MM.1S (cell line): ENCODE results near the gene SLC8A1.

Source experiments
- EZH2 ChIP-seq: fragments of 300-600 bp; sonication (generic); optimal IDR thresholded peaks from 2 replicates; pipeline ENCODE3; 2017; ENCODE audit warnings: low read depth, mild to moderate bottlenecking, antibody characterized with exemption, low read length, mixed read lengths
- EZH2phosphoT487 ChIP-seq: fragments of 300-600 bp; sonication (generic); IDR thresholded peaks from 2 replicates; pipeline ENCODE4 v1.6.1; 2018; ENCODE audit warnings: antibody characterized with exemption, low read length
- TF ChIP-seq, protein P1 (sequence below): fragments of 300-600 bp; sonication (generic); IDR thresholded peaks from 2 replicates; pipeline ENCODE4 v1.5.1; 2016; ENCODE audit warnings: antibody characterized with exemption, low read length, mixed read lengths

DNA sequence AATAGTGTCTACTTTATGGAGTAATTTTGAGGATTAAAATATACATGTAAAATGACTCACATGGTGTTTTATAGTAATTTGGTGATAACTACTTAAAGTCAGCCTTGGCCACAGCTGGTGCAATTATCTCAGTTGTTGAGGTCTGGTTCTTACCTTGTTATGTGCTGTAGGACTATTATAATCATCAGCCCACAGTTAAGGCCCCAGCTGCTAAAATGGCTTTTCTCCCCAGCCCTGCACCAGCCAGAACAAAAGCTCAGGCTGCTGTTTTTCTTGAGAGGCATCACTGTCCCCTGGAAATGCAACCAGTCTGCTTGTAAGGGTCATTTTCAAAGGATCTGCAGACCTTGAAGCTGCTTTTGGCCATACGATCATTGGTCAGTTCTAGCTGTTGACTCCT is 389.5 kb downstream of the SLC8A1 start:
- TF ChIP-seq, protein P1, sequence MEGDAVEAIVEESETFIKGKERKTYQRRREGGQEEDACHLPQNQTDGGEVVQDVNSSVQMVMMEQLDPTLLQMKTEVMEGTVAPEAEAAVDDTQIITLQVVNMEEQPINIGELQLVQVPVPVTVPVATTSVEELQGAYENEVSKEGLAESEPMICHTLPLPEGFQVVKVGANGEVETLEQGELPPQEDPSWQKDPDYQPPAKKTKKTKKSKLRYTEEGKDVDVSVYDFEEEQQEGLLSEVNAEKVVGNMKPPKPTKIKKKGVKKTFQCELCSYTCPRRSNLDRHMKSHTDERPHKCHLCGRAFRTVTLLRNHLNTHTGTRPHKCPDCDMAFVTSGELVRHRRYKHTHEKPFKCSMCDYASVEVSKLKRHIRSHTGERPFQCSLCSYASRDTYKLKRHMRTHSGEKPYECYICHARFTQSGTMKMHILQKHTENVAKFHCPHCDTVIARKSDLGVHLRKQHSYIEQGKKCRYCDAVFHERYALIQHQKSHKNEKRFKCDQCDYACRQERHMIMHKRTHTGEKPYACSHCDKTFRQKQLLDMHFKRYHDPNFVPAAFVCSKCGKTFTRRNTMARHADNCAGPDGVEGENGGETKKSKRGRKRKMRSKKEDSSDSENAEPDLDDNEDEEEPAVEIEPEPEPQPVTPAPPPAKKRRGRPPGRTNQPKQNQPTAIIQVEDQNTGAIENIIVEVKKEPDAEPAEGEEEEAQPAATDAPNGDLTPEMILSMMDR: no peak
- no peak for TF ChIP-seq EZH2
- TF ChIP-seq EZH2phosphoT487: no peak
